Endothelial cell (in vitro differentiated cells): Measurements from ENCODE around the gene MAGEB17. TPM values are rescaled to one million over a fixed set of nuclear protein-coding genes. Genes with fewer than 3 reads are reported as not detected.

Source experiments
- DNase-seq: peaks from one replicate; pipeline ENCODE4 v3.0.0; 2021; ENCODE audit warnings: low spot score
- H3K27ac Mint-ChIP-seq: one replicate; pipeline ENCODE4 v1.8.0; 2021; ENCODE audit warnings: mixed read lengths, inconsistent platforms; ENCODE audit not compliant: unreplicated experiment
- H3K27me3 Mint-ChIP-seq: one replicate; pipeline ENCODE4 v1.8.0; 2021; ENCODE audit warnings: mild to moderate bottlenecking, moderate library complexity, mixed read lengths, inconsistent platforms; ENCODE audit not compliant: unreplicated experiment
- H3K36me3 Mint-ChIP-seq: one replicate; pipeline ENCODE4 v1.8.0; 2021; ENCODE audit warnings: mild to moderate bottlenecking, low read depth, mixed read lengths, inconsistent platforms; ENCODE audit not compliant: unreplicated experiment
- H3K4me1 Mint-ChIP-seq: one replicate; pipeline ENCODE4 v1.8.0; 2021; ENCODE audit warnings: mild to moderate bottlenecking, mixed read lengths, inconsistent platforms; ENCODE audit not compliant: unreplicated experiment
- H3K4me3 Mint-ChIP-seq: one replicate; pipeline ENCODE4 v1.8.0; 2021; ENCODE audit warnings: mild to moderate bottlenecking, mixed read lengths, inconsistent platforms; ENCODE audit not compliant: unreplicated experiment
- H3K9me3 Mint-ChIP-seq: one replicate; pipeline ENCODE4 v1.8.0; 2021; ENCODE audit warnings: mixed read lengths, inconsistent platforms; ENCODE audit not compliant: unreplicated experiment
- total RNA-seq: library from RNA; stranded (reverse); fragmentation: NEBNext Ultra II Directional; extraction: Animal tissue kit (Norgen Biotek cat#: 25700); gene quantifications from one replicate; pipeline ENCODE4 v1.2.1, GENCODE V29; 2021; ENCODE audit not compliant: unreplicated experiment
- TF ChIP-seq, protein P1 (sequence below): fragments of 200-600 bp; sonication (generic); IDR thresholded peaks from one replicate; pipeline ENCODE4 v1.5.0; 2021; ENCODE audit warnings: antibody characterized with exemption; ENCODE audit not compliant: unreplicated experiment

The MAGEB17 gene
- total RNA-seq, 1 donor from 2014 or later, result not detected

DNA sequence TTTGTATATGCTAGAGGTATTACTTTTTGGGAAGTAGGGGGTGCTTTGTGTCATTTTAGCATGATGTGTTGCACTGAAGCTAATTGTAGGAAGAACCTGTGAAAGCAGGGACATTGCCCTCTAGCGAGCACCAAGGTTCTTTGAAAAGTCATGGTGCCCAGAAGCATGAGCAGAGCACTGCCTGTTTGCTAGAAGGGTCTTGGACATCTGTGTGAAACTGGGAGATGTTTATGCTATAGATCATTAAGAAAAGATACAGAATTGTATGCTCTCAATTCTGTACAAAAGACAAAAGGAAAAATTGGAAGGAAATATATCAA is 29.2 kb upstream of the MAGEB17 start:
- Mint-ChIP-seq H3K9me3 (no peaks in the 10 kb centered on the region), H3K27me3 (no peaks in the 10 kb centered on the region), H3K4me1 (no peaks in the 10 kb centered on the region), H3K27ac (no peak overlapping the region), H3K4me3 (no peak overlapping the region), H3K36me3 (no peaks in the 10 kb centered on the region)
- TF ChIP-seq, protein P1, sequence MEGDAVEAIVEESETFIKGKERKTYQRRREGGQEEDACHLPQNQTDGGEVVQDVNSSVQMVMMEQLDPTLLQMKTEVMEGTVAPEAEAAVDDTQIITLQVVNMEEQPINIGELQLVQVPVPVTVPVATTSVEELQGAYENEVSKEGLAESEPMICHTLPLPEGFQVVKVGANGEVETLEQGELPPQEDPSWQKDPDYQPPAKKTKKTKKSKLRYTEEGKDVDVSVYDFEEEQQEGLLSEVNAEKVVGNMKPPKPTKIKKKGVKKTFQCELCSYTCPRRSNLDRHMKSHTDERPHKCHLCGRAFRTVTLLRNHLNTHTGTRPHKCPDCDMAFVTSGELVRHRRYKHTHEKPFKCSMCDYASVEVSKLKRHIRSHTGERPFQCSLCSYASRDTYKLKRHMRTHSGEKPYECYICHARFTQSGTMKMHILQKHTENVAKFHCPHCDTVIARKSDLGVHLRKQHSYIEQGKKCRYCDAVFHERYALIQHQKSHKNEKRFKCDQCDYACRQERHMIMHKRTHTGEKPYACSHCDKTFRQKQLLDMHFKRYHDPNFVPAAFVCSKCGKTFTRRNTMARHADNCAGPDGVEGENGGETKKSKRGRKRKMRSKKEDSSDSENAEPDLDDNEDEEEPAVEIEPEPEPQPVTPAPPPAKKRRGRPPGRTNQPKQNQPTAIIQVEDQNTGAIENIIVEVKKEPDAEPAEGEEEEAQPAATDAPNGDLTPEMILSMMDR, result no peak
- no peak for DNase-seq

- Mint-ChIP-seq H3K36me3 (no peaks in the 10 kb centered on the region), H3K27ac (no peak overlapping the region), H3K9me3 (no peaks in the 10 kb centered on the region), H3K4me3 (no peak overlapping the region), H3K4me1 (no peaks in the 10 kb centered on the region), H3K27me3 (no peaks in the 10 kb centered on the region)
- TF ChIP-seq, protein P1, result no peak
- no peak for DNase-seq
Measured at GRCh38 chrX:16140448-16140847, 26.8 kb upstream of the MAGEB17 start.

GRCh38 chrX:16140983-16141382 is 26.3 kb upstream of the MAGEB17 start:
- no peak for DNase-seq
- Mint-ChIP-seq H3K27ac (no peak overlapping the region), H3K36me3 (no peaks in the 10 kb centered on the region), H3K9me3 (no peaks in the 10 kb centered on the region), H3K4me1 (no peaks in the 10 kb centered on the region), H3K27me3 (no peaks in the 10 kb centered on the region), H3K4me3 (no peak overlapping the region)
- TF ChIP-seq, protein P1, result no peak

- no peak for DNase-seq
- no peak overlapping the region for H3K27ac Mint-ChIP-seq
- H3K9me3 Mint-ChIP-seq, result no peaks in the 10 kb centered on the region
- TF ChIP-seq, protein P1, result no peak
- no peaks in the 10 kb centered on the region for H3K27me3 Mint-ChIP-seq
- no peaks in the 10 kb centered on the region for H3K36me3 Mint-ChIP-seq
- H3K4me3 Mint-ChIP-seq, result no peak overlapping the region
- H3K4me1 Mint-ChIP-seq, result no peaks in the 10 kb centered on the region
Measured at GRCh38 chrX:16141422-16142245, 25.6 kb upstream of the MAGEB17 start.

- no peak for DNase-seq
- TF ChIP-seq, protein P1, result no peak
- Mint-ChIP-seq H3K4me1 (no peaks in the 10 kb centered on the region), H3K36me3 (no peaks in the 10 kb centered on the region), H3K9me3 (no peaks in the 10 kb centered on the region), H3K4me3 (no peak overlapping the region), H3K27ac (no peak overlapping the region), H3K27me3 (no peaks in the 10 kb centered on the region)
Measured at GRCh38 chrX:16142246-16142558, 25.1 kb upstream of the MAGEB17 start.
